ENCODE data around the gene VAMP5. TPM values are rescaled to one million over a fixed set of nuclear protein-coding genes. Genes with fewer than 3 reads are reported as not detected.

Gene VAMP5
- total and polyA plus RNA-seq, 2 experiments from 2014 or later = 0.87 to 7.8 TPM

DNA sequence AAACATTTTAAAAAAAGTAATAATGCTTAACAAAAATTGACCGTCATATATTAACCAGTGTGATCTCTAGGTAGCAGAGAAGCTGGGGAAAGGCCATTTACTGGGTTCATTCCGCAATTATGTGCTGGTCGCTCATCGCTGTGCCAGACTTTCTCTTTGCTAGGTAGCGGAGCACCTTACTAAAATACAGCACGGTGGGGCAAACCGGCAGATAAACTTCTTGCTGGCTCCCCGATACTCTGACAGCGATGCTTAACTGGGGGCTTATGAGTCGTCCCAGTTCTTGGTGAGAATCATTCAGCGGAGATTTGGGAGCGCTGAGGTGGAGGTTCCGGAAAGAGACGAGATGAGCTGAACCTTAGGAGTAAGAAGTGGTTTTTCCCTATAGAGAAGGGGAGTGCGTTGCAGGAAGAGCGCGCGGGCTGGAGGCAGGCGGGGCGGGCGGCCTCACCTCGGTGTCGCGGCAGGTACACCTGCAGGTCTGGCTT is 27.0 kb downstream of the VAMP5 start:
- Mint-ChIP-seq H3K4me3 (peak overlapping the region; percentile 96), H3K27me3 (ENCODE audit: insufficient read depth, low read depth, poor library complexity) (peaks cover 7% of the 10 kb centered on the region), H3K9me3 (no peaks in the 10 kb centered on the region), H3K27ac (peak overlapping the region; percentile 84), H3K4me1 (peaks cover 9% of the 10 kb centered on the region), H3K36me3 (ENCODE audit: low read depth) (peaks cover 36% of the 10 kb centered on the region)
- H3F3A ChIP-seq (replicated peaks; ENCODE audit: low read depth) = peaks cover 21% of the 10 kb centered on the region; the same call in 1 of the 2 replicates
- peak overlapping the region; percentile 86 for H3K27ac ChIP-seq (ENCODE audit: low read depth)
- DNase-seq (ENCODE audit: low spot score) = no peak
- ATAC-seq = no peak
- H4K20me1 ChIP-seq (replicated peaks; ENCODE audit: insufficient read depth) = peaks cover 18% of the 10 kb centered on the region
- peaks cover 3% of the 10 kb centered on the region; the same call in 1 of the 2 replicates for H3K4me1 ChIP-seq (ENCODE audit: insufficient read depth)
- no peaks in the 10 kb centered on the region for H3K9me2 ChIP-seq (ENCODE audit: insufficient read depth)
- TF ChIP-seq ZNF114 (CRISPR knock-in tag; IDR thresholded peaks at IDR 0.05) (no peak), JUNB (IDR thresholded peaks at IDR 0.05; ENCODE audit: unreplicated experiment) (no peak), EZH2 (IDR thresholded peaks at IDR 0.05; ENCODE audit: low read depth, unreplicated experiment) (no peak), POLR2AphosphoS5 (IDR thresholded peaks at IDR 0.05; ENCODE audit: low read depth) (no peak), REST (IDR thresholded peaks at IDR 0.05; ENCODE audit: unreplicated experiment) (no peak), EZH2phosphoT487 (IDR thresholded peaks at IDR 0.05; ENCODE audit: unreplicated experiment) (no peak), NANOG (IDR thresholded peaks at IDR 0.05; ENCODE audit: borderline replicate concordance) (no peak), CREB1 (CRISPR knock-in tag; IDR thresholded peaks at IDR 0.05; ENCODE audit: low read depth) (no peak), ZNF331 (CRISPR knock-in tag; IDR thresholded peaks at IDR 0.05; ENCODE audit: low read depth) (no peak)
- TF ChIP-seq, protein P1, sequence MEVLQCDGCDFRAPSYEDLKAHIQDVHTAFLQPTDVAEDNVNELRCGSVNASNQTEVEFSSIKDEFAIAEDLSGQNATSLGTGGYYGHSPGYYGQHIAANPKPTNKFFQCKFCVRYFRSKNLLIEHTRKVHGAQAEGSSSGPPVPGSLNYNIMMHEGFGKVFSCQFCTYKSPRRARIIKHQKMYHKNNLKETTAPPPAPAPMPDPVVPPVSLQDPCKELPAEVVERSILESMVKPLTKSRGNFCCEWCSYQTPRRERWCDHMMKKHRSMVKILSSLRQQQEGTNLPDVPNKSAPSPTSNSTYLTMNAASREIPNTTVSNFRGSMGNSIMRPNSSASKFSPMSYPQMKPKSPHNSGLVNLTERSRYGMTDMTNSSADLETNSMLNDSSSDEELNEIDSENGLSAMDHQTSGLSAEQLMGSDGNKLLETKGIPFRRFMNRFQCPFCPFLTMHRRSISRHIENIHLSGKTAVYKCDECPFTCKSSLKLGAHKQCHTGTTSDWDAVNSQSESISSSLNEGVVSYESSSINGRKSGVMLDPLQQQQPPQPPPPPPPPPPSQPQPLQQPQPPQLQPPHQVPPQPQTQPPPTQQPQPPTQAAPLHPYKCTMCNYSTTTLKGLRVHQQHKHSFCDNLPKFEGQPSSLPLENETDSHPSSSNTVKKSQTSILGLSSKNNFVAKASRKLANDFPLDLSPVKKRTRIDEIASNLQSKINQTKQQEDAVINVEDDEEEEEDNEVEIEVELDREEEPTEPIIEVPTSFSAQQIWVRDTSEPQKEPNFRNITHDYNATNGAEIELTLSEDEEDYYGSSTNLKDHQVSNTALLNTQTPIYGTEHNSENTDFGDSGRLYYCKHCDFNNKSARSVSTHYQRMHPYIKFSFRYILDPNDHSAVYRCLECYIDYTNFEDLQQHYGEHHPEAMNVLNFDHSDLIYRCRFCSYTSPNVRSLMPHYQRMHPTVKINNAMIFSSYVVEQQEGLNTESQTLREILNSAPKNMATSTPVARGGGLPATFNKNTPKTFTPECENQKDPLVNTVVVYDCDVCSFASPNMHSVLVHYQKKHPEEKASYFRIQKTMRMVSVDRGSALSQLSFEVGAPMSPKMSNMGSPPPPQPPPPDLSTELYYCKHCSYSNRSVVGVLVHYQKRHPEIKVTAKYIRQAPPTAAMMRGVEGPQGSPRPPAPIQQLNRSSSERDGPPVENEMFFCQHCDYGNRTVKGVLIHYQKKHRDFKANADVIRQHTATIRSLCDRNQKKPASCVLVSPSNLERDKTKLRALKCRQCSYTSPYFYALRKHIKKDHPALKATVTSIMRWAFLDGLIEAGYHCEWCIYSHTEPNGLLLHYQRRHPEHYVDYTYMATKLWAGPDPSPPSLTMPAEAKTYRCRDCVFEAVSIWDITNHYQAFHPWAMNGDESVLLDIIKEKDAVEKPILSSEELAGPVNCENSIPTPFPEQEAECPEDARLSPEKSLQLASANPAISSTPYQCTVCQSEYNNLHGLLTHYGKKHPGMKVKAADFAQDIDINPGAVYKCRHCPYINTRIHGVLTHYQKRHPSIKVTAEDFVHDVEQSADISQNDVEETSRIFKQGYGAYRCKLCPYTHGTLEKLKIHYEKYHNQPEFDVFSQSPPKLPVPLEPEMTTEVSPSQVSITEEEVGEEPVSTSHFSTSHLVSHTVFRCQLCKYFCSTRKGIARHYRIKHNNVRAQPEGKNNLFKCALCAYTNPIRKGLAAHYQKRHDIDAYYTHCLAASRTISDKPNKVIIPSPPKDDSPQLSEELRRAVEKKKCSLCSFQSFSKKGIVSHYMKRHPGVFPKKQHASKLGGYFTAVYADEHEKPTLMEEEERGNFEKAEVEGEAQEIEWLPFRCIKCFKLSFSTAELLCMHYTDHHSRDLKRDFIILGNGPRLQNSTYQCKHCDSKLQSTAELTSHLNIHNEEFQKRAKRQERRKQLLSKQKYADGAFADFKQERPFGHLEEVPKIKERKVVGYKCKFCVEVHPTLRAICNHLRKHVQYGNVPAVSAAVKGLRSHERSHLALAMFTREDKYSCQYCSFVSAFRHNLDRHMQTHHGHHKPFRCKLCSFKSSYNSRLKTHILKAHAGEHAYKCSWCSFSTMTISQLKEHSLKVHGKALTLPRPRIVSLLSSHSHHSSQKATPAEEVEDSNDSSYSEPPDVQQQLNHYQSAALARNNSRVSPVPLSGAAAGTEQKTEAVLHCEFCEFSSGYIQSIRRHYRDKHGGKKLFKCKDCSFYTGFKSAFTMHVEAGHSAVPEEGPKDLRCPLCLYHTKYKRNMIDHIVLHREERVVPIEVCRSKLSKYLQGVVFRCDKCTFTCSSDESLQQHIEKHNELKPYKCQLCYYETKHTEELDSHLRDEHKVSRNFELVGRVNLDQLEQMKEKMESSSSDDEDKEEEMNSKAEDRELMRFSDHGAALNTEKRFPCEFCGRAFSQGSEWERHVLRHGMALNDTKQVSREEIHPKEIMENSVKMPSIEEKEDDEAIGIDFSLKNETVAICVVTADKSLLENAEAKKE (CRISPR knock-in tag; IDR thresholded peaks at IDR 0.05) = no peak
- TF ChIP-seq, protein P2, sequence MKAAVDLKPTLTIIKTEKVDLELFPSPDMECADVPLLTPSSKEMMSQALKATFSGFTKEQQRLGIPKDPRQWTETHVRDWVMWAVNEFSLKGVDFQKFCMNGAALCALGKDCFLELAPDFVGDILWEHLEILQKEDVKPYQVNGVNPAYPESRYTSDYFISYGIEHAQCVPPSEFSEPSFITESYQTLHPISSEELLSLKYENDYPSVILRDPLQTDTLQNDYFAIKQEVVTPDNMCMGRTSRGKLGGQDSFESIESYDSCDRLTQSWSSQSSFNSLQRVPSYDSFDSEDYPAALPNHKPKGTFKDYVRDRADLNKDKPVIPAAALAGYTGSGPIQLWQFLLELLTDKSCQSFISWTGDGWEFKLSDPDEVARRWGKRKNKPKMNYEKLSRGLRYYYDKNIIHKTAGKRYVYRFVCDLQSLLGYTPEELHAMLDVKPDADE (IDR thresholded peaks at IDR 0.05) = no peak
- no peaks in the 10 kb centered on the region for H3K27me3 ChIP-seq (ENCODE audit: insufficient read depth)
- peak overlapping the region; percentile 72 for H2AFZ ChIP-seq
- H3K4me3 ChIP-seq = peak overlapping the region; percentile 99
- peak overlapping the region; percentile 100 for H3K4me2 ChIP-seq
- peaks cover 15% of the 10 kb centered on the region for H3K79me2 ChIP-seq (replicated peaks; ENCODE audit: insufficient read depth)
- H3K36me3 ChIP-seq (ENCODE audit: insufficient read depth) = 0 out of 2 replicates have a peak, but pooled peaks cover 3% of the 10 kb centered on the region

All from GM23338 (cell line).